GM21723 (cell line): ENCODE measurements around the gene RMND1.
"Not testable (repeated sequence)": the region's sequence is repeated elsewhere in the genome, so short reads cannot be mapped to it uniquely, and the experiment has no call there.

Experiments used
- ATAC-seq: cut with Tn5 transposase; IDR thresholded peaks from one replicate; pipeline ENCODE4 v1.9.1; 2021; ENCODE audit warnings: mild to moderate bottlenecking, moderate library complexity; ENCODE audit not compliant: unreplicated experiment

RMND1 gene

DNA sequence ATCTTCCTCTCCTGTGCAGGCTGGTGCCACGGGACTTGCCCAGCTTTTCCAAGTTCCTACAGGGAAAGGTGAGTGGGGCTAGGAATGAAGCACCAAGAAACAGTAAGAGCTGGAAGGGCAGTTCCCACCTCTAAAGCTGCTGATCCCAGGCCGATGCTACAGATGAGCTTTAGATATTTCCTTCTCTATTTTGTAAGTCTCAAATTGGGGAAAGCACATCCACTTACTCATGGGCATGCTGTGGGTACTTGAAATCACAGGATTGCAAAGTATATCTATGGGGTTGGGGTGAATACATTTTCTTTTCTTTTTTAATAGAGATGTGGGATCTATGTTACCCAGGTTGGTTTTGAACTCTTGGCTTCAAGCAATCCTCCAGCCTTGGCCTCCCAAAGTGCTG is 63.7 kb downstream of the RMND1 start:
- no peak for ATAC-seq

DNA sequence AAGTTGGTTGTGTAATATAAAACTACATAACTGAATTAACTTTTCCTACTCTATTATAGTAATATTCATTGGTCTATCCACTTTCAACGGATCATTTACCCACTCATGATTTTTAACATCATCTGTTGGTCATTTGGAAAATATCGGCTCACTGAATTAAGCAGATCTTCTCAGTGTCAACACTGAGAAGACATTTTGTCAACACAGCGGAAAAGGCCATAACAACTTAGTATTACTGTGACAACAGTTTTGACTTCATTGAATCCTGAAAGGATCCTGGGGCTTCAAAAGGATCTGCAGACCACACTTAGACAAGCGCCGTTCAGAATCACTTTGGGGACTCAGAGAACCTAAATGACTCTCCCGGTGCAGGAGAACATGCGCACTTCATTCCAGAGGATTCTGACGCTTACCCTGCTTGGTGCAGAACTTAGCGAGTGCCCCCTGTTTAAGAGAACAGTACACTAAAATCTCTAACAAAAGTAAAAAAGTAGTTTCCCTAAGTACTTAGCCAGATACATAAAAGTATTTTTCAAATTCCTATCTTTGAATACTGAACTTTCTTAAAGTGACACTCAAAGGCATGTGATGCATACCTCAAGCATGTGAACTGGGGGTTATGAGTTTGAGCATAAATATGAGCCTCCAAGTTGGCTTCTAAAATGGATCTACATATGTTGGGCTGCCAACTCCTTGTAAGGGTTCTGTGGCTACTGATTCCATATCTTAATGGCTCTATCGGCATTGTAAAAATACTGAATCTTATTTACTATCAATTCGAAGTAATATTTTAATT is 64.6 kb downstream of the RMND1 start:
- ATAC-seq = no peak

DNA sequence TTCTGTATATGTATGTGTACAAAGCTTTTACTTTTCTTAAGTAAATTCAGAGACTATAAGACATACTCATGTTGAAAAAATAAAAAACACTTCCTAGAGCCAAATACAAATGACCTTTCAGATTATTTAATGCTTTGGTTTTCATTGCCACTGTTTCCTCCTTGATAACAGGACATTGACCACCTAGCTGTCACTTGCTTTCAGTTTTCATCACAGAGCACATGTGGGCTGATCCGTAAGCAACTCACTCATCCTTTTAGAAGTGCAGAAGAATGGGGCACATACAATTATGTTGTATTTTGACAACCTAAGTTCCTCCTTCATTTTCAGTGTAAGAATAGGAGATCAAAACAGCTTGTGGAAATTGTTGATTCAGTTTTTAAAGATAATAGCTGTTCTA is 66.7 kb downstream of the RMND1 start:
- ATAC-seq = no peak

DNA sequence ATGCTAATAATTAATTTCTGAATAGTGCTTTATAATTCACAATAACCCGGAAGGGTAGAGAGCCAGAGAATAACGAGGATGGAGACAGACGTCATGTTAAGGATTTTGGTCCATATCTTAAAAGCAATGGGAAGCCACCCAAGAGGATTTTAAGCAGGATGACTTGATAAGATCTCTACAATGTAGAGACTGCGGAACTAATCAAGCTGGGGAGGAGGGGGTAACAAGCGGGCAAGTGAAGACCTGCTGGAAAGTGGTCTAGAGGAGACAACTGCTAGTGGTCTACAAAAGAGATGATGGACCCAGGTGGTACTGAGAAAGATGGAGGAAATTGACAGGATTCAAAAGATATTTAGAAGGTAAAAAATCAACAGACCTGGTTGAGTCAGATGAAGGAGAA is 67.8 kb downstream of the RMND1 start:
- ATAC-seq = no peak

DNA sequence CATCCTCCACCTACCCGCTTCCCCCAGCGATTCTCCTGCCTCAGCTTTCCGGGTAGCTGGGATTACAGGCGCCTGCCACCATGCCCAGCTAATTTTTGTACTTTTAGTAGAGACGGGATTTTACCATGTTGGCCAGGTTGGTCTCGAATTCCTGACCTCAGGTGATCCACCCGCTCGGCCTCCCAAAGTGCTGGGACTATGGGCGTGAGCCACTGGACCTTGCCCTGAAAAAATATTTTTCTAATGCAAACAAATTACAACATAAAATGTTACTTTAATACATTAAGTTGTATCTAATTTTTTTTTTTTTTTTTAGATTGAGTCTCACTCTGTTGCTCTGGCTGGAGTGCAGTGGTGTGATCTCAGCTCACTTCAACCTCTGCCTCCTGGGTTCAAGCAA is 69.3 kb downstream of the RMND1 start:
- not testable (repeated sequence) for ATAC-seq

DNA sequence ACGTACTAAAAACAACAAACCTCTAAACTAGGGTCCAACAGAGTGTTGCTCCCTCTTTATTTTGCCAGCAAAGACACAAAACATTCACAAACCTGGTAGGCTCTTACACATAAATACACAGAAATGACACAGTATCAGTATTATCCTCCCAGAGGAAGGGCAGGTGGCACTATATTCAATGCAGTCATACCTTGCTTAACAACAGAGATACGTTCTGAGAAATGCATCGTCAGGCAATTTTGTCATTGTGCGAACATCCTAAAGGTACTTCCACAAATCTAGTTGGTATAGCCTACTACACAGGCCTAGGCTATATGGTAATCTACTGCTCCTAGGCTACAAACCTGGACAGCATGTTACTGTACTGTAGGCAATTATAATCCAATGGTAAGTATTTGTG is 70.2 kb downstream of the RMND1 start:
- ATAC-seq = no peak

DNA sequence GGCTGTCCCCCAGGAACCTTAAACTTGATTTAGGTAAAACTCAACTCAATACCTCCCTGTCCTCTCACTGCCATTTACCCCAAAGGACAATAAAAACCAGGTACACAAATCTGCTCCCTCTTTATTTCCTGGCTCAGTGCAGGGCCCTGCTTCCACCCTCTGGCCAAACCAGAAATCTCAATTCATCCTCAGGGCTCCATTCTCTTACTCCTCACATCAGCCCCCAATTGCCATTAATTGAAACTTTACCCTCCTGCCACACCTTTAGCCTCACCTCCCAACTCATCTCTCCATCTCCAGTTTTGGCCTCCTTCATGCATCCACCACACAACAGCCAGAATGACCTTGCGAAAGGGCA is 71.1 kb downstream of the RMND1 start:
- ATAC-seq = no peak

DNA sequence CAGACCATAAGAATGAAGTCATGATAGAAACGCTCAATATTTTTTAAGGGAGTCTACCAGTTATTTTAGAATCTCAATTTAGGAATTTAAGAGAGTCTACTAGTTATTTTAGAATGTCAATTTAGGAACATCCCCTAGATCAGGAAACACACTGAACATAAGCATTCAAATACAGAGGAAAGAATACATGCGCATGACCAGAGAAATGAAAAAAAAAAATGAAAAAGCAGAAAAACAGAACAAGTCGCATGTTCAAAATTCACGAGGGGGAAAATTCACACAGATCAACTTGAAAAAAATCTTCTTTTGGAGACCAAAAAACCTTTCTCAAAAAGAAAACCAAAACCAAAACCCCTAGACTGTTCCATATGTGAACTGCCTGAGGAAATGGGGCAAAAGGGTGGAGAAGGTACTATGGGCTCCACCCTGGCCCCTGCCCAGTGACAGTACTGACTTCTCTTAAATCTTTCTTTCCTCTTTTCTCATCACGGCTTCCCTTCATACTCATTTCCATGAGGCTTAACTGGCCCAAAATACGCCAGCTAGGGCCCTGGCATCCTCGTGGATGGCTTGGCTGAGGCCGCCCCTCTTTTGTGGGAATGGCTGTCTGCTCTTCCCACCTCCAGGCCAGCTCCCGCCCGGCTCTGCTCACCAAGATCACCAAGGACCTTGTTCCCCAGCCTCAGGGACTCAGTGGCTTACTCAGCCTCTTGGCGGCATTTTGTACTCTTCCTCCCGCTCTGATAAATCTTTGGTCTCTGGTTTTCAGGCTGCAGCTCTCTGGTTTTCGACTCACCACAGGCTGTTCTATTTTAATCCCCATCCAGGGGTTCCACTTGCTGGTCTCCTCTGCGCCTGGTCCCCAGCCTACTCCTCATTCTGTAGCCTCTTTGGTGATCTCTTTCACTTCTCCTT is 71.7 kb downstream of the RMND1 start:
- peak; percentile 71 for ATAC-seq

DNA sequence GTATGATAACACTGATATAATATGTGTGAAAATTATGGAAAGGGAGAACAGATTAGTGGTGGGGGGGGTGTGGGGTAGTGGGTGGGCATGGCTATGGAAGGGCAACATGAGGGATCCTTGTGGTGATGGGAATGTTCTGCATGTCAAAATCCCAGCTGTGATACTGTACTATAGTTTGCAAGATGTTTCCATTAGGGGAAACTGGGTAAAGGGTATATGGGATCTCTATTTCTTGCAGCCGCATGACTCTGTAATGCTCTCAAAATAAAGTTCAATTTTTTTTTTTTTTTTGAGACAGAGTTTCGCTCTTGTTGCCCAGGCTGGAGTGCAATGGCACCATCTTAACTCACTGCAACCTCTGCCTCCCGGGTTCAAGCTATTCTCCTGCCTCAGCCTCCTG is 74.8 kb downstream of the RMND1 start:
- no peak for ATAC-seq

DNA sequence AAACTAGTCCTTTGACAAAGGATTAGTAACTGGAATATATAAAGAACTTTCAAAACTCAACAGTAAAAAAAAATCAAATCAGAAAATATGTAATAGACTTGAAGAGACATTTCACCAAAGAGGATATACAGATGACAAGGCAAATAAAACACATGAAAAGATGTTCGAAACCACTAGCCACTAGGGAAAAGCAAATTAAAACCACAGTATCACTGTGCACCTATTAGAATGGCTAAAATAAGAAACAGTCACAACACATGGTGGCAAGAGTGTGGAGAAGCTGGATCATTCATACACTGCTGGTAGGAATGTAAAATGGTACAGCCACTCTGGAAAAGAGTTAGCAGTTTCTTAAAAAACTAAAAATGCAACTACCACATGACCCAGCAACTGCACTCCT is 75.5 kb downstream of the RMND1 start:
- no peak for ATAC-seq

DNA sequence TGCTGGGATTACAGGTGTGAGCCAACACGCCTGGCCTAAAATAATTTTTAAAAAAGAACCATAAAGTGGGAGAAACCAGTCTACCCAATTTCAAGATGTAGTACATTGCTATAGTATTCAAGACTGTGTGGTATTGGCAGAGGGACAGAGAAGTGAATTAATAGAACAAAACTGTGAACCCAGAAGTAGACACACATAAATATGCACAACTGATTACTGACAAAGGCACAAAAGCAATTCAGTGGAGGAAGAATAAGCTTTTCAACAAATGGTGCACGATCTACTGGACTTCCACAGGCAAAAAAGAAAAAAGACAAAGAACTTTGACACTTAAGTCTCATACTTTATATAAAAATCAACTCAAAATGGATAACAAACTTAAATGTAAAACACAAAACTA is 76.1 kb downstream of the RMND1 start:
- no peak for ATAC-seq

DNA sequence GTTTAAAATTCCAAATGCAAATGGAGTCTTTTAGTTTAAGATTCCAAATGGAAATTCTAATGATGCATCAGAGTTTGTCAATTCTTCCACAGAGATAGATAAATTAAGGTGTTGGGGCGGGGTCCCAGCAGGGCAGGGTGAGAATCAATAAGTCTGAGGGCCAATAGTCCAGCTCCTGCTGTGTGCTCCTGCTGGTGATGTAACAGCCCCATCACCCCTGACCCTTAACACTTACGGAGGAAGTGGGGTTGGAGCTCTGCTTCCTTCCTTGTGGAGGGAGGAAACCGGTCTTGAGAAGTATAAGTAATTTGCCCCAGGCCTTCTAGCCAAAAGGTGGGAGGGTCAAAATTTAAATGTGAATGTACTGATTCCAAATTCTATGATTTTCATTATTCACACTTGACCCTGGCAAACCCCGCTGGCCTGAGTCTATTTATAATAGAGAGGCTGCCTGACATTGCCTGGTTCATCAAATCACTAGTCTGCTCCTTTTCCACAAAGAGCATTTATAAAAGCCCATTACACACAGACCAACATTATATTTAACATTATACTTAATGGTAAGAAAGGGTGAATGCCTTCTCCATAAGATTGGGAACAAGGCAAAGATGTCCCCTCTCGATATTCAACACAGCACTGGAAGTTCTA is 77.8 kb downstream of the RMND1 start:
- no peak for ATAC-seq

DNA sequence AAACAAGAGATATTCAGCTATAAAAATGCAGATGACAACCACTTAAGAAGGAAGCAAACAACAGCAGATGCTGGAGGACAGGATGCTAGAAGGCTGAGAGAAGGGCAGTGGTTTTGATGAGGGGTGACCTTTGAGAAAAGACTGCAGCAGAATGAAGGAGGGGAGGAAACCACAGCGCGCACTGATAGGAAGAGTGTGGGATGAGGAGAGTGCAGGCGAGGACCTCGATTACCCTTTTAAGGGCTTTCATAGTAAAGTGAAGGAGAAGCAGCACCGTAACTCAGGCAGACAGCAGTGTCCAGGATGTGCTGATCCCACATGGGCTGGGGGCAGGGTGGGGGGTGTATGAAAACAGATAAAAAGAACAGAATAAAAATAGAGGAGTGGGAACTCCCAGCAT is 79.8 kb downstream of the RMND1 start:
- no peak for ATAC-seq

DNA sequence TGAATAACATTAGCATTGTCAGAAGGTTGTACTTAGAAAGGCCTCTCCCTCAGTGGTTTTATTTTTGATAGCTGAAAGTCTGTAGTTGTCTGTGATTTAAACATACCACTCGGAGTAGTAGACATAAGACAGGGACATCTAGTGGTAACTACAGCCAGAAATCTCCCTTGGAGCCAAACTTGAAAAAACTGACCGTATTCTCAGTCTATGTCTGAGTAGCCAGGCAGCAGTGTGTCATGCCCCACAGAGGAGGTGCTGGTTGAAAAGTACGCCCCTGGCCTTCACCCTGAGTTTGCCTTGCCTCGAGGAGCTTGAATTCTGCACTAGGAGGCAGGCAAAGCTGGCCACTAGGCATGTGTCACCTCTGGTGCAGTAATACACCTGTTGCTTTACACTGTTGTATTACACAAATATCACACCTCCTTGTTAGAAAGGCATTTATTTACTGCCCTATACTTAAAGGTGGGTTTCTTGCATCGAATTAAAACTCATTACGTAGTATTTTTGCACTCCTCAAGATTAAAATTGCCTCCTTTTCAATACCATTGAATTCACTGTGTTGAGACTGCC is 81.3 kb downstream of the RMND1 start:
- no peak for ATAC-seq

DNA sequence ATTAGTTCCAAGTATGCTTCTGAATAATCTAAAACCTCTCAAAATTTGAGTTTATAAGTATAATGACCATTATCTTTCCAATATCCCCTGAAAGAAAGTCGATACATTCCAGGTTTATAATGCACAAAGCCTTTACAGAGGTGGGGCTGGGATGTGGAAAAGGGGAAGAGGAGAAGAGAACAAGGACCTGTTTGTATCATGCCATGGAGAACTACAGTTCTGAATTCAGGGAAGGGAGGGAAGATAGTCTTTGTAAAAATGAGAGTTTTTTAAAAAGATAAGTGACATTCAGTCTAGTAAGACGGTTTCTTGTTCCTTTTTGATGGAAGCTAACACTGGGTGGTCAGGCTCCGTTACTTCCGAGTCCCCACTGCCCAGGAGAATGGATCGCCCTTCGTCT is 86.7 kb downstream of the RMND1 start:
- ATAC-seq = no peak

DNA sequence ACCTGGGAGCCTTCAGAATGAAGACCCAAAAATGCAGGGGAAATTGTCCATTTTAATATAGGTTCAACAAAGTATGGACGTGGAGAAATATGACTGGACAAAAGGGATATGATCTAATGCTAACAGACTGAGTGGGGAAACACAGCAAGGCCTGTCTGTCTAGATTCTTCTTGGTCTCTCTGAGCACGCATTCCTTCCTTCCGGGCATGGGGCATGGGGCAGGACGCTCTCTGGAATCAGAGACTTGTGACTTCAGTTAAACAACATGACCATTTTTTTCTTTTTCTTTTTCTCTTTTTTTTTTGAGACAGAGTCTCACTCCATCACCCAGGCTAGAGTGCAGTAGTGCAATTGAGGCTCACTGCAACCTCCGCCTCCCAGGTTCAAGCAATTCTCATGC is 92.4 kb downstream of the RMND1 start:
- ATAC-seq = no peak

DNA sequence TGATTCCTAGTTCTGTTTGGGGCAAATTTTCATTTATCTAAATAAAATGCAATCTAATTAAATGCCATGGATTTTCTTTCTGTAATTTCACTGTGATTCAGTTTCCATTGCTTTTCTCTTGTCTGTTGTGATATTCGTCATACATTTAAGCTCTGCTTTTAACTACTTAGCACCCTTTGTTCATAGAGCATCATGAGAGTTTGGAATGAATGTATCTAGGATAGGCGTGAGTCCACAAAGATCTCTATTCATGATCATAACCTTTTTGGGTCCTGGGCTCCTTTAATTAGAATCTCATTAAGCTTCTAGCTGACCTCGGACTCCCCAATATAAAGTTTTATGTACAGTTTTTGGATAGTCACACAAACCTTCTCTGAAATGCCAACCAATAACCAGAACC is 93.5 kb downstream of the RMND1 start:
- no peak for ATAC-seq

DNA sequence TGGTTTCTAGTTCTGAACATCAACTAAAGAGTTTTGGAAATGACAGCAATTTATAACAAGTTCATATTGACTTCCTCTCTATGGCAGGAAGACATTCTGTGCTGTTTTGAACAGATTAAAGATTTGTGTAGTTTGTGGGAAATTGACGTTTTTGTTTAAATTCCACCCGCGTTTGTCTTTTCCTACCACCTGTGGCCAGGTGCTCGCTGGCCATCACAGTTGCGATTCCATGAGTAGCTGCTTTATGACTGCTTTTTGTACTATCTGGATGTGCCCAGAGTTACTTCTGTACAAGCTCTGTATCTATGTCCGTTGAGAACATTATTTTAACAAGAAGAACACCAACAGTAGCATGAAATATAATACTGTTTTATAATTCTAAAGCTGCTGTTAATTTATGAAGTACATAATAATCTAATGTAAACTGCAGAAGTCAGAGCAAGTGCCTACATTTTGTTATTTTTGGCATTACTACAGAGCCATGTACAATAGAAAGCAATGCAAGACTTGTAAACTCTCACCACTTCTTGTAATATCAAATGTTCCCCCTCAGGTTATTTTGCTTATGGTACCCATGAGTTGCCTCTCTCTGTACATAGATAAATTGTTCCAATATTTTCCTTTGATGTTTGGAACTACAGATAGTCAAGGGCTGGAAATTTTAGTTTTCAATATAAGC is 94.0 kb downstream of the RMND1 start:
- no peak for ATAC-seq

DNA sequence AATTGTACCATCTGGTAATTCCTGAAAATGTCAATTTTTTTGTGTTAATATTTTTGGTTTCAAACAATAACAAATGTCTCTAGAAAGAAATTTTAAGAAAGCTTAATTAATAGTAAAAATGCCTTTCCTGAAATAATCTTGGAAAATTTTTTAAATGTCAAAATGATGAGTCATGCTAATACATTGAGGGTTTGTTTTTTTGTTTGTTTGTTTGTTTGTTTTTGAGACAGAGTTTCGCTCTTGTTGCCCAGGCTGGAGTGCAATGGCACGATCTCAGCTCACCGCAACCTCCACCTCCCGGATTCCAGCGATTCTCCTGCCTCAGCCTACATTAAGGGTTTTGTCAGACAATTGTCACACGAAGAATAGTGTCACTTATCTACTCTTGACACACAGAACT is 94.9 kb downstream of the RMND1 start:
- ATAC-seq = not testable (repeated sequence)
